ENCODE data around the gene SLC30A5.

SLC30A5 gene

DNA sequence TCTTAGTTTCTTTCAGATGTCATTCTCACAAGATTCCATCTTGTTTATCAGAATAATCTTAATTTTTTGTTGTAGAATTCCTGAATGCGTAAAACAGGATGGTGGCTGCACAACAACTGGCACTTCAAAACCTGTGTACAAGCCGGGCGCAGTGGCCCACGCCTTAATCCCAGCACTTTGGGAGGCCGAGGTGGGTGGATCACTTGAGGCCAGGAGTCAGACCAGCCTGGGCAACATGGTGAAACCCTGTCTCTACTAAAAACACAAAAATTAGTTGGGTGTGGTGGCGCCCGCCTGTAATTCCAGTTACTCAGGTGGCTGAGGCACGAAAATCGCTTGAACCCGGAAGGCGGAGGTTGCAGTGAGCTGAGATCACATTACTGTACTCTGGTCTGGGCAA, 62.6 kb downstream of the SLC30A5 start:
- Histone ChIP-seq H4K5ac (ENCODE audit: low read length) (no peak overlapping the region), H3K4me3 (ENCODE audit: low read length) (no peak overlapping the region), H3K23ac (ENCODE audit: low read length) (no peak overlapping the region), H4K8ac (ENCODE audit: low read depth, low read length) (no peak overlapping the region), H3K9ac (ENCODE audit: low read length) (no peak overlapping the region), H2BK120ac (ENCODE audit: low read depth, low read length) (no peak overlapping the region), H3K79me1 (ENCODE audit: low read length) (no peaks in the 10 kb centered on the region), H3K27ac (ENCODE audit: low read depth, low read length) (no peak overlapping the region), H3K27me3 (ENCODE audit: insufficient read depth, low read length, poor library complexity) (no peaks in the 10 kb centered on the region), H3K4ac (ENCODE audit: low read depth, low read length) (no peak overlapping the region), H3K79me2 (ENCODE audit: control insufficient read depth, insufficient read depth, low read length) (no peaks in the 10 kb centered on the region), H3K18ac (ENCODE audit: low read length) (no peak overlapping the region), H3K4me2 (ENCODE audit: low read length) (no peak overlapping the region), H3K4me1 (ENCODE audit: control insufficient read depth, low read depth, low read length) (no peaks in the 10 kb centered on the region), H3K36me3 (ENCODE audit: control insufficient read depth, insufficient read depth, low read length) (no peaks in the 10 kb centered on the region), H2BK5ac (ENCODE audit: low read length) (no peak overlapping the region), H3K56ac (ENCODE audit: low read length) (no peak overlapping the region), H2BK15ac (replicated peaks; ENCODE audit: low read depth) (no peak overlapping the region), H2AK5ac (ENCODE audit: low read length) (no peak overlapping the region)
- DNase-seq, result no peak
- no CpG with 5 or more reads among the region's 11 CpGs for WGBS (ENCODE audit: extremely low coverage, insufficient coverage, low lambda C conversion rate)

DNA sequence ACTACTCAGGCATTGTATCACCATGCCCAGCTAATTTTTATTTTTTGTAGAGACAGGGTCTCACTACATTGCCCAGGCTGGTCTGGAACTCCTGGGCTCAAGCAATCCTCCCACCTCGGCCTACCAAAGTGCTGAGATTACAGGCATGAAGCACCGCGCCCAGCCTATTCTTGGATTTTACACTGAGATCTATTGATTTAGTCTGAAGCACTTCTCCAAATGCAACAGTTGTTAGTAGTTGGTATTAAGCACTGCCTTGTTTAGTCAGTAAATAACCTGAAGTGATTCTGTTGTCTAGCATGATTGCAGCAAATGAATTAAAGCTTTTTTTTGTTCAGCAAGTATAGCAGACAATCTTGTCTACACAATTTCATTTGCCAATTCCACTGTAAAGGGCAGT, 64.2 kb downstream of the SLC30A5 start:
- Histone ChIP-seq H2AK5ac (ENCODE audit: low read length) (no peak overlapping the region), H3K27ac (ENCODE audit: low read depth, low read length) (no peak overlapping the region), H3K36me3 (ENCODE audit: control insufficient read depth, insufficient read depth, low read length) (no peaks in the 10 kb centered on the region), H3K4me1 (ENCODE audit: control insufficient read depth, low read depth, low read length) (no peaks in the 10 kb centered on the region), H4K8ac (ENCODE audit: low read depth, low read length) (no peak overlapping the region), H3K9ac (ENCODE audit: low read length) (no peak overlapping the region), H2BK5ac (ENCODE audit: low read length) (no peak overlapping the region), H3K23ac (ENCODE audit: low read length) (no peak overlapping the region), H3K4me2 (ENCODE audit: low read length) (no peak overlapping the region), H3K18ac (ENCODE audit: low read length) (no peak overlapping the region), H3K56ac (ENCODE audit: low read length) (no peak overlapping the region), H3K4me3 (ENCODE audit: low read length) (no peak overlapping the region), H3K79me2 (ENCODE audit: control insufficient read depth, insufficient read depth, low read length) (no peaks in the 10 kb centered on the region), H2BK15ac (replicated peaks; ENCODE audit: low read depth) (no peak overlapping the region), H3K79me1 (ENCODE audit: low read length) (no peaks in the 10 kb centered on the region), H4K5ac (ENCODE audit: low read length) (no peak overlapping the region), H3K27me3 (ENCODE audit: insufficient read depth, low read length, poor library complexity) (no peaks in the 10 kb centered on the region), H2BK120ac (ENCODE audit: low read depth, low read length) (no peak overlapping the region), H3K4ac (ENCODE audit: low read depth, low read length) (no peak overlapping the region)
- no CpG with 5 or more reads among the region's 3 CpGs for WGBS (ENCODE audit: extremely low coverage, insufficient coverage, low lambda C conversion rate)
- no peak for DNase-seq

DNA sequence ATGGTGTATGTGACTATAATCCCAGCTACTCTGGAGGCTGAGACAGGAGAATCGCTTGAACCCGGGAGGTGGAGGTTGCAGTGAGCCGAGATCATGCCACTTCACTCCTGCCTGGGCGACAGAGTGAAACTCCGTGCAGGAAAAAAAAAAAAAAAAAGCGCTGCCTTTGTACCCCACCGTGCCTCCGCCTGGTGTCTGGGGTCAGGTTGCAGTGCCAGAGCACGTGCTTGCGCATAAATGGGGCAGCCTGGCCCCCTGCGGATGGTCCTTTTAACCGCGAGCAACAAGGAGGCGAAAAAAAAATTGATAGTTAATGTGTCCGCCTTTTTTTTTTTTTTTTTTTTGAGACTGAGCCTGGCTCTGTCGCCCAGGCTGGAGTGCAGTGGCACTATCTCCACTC, 66.8 kb downstream of the SLC30A5 start:
- H3K4me3 ChIP-seq (ENCODE audit: low read length), result no peak overlapping the region
- no peak overlapping the region for H3K56ac ChIP-seq (ENCODE audit: low read length)
- whole genome bisulfite sequencing (ENCODE audit: extremely low coverage, insufficient coverage, low lambda C conversion rate), result no CpG with 5 or more reads among the region's 16 CpGs
- no peaks in the 10 kb centered on the region for H3K4me1 ChIP-seq (ENCODE audit: control insufficient read depth, low read depth, low read length)
- H3K9ac ChIP-seq (ENCODE audit: low read length), result no peak overlapping the region
- no peaks in the 10 kb centered on the region for H3K36me3 ChIP-seq (ENCODE audit: control insufficient read depth, insufficient read depth, low read length)
- no peaks in the 10 kb centered on the region for H3K27me3 ChIP-seq (ENCODE audit: insufficient read depth, low read length, poor library complexity)
- no peaks in the 10 kb centered on the region for H3K79me1 ChIP-seq (ENCODE audit: low read length)
- no peak overlapping the region for H4K5ac ChIP-seq (ENCODE audit: low read length)
- no peaks in the 10 kb centered on the region for H3K79me2 ChIP-seq (ENCODE audit: control insufficient read depth, insufficient read depth, low read length)
- H3K18ac ChIP-seq (ENCODE audit: low read length), result no peak overlapping the region
- no peak overlapping the region for H3K27ac ChIP-seq (ENCODE audit: low read depth, low read length)
- no peak overlapping the region for H3K23ac ChIP-seq (ENCODE audit: low read length)
- no peak overlapping the region for H2BK120ac ChIP-seq (ENCODE audit: low read depth, low read length)
- DNase-seq, result no peak
- H4K8ac ChIP-seq (ENCODE audit: low read depth, low read length), result no peak overlapping the region
- no peak overlapping the region for H3K4me2 ChIP-seq (ENCODE audit: low read length)
- H2AK5ac ChIP-seq (ENCODE audit: low read length), result no peak overlapping the region
- no peak overlapping the region for H3K4ac ChIP-seq (ENCODE audit: low read depth, low read length)
- no peak overlapping the region for H2BK15ac ChIP-seq (replicated peaks; ENCODE audit: low read depth)
- no peak overlapping the region for H2BK5ac ChIP-seq (ENCODE audit: low read length)

DNA sequence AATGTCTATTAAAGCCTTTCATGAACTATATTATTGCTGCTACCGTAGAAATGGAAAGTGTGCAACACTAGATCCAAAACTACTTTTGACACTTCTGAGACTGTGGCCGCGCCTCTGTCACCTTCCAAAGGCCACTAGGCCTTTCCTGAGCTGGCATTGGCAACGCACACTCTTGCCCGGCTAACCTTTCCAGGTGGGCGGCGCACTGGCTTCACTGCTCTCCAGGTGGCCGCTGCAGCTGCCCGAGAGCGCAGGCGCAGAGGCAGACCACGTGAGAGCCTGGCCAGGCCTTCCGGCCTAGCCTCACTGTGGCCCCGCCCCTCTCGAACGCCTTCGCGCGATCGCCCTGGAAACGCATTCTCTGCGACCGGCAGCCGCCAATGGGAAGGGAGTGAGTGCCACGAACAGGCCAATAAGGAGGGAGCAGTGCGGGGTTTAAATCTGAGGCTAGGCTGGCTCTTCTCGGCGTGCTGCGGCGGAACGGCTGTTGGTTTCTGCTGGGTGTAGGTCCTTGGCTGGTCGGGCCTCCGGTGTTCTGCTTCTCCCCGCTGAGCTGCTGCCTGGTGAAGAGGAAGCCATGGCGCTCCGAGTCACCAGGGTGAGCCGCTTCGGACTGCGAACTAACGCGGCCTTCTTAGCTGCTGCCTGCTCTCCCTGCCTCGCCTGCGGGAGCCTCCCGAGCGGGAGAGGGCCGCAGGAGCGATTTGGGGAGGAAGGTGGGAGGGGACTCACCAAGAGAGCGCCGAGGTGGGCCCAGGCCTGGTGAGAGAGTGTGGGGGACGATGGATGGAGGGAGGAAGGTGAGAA, 73.1 kb downstream of the SLC30A5 start, which contains the start of gene CCNB1:
Gene CCNB1 (plus strand): TSS at position 465 of the 807 bp plus-strand sequence. CDS start 113 bp downstream, at position 578.
- no peaks in the 10 kb centered on the region for H3K27me3 ChIP-seq (ENCODE audit: insufficient read depth, low read length, poor library complexity)
- peak within 1 kb of the TSS; percentile 97 for H3K4me2 ChIP-seq (ENCODE audit: low read length)
- peak within 1 kb of the TSS; percentile 60 for H3K18ac ChIP-seq (ENCODE audit: low read length)
- DNase-seq, result peak; percentile 99
- H4K8ac ChIP-seq (ENCODE audit: low read depth, low read length), result no peak within 1 kb of the TSS
- H4K5ac ChIP-seq (ENCODE audit: low read length), result peak within 1 kb of the TSS; percentile 1
- peak within 1 kb of the TSS; percentile 96 for H3K4me3 ChIP-seq (ENCODE audit: low read length)
- no CpG with 5 or more reads among the region's 50 CpGs for WGBS (ENCODE audit: extremely low coverage, insufficient coverage, low lambda C conversion rate)
- H2AK5ac ChIP-seq (ENCODE audit: low read length), result peak within 1 kb of the TSS; percentile 6
- peaks cover 22% of the 10 kb centered on the region for H3K79me2 ChIP-seq (ENCODE audit: control insufficient read depth, insufficient read depth, low read length)
- peaks cover 12% of the 10 kb centered on the region for H3K79me1 ChIP-seq (ENCODE audit: low read length)
- H3K4me1 ChIP-seq (ENCODE audit: control insufficient read depth, low read depth, low read length), result peaks cover 3% of the 10 kb centered on the region
- H3K36me3 ChIP-seq (ENCODE audit: control insufficient read depth, insufficient read depth, low read length), result peaks cover 7% of the 10 kb centered on the region
- H3K23ac ChIP-seq (ENCODE audit: low read length), result peak within 1 kb of the TSS; percentile 83
- no peak within 1 kb of the TSS for H2BK120ac ChIP-seq (ENCODE audit: low read depth, low read length)
- peak within 1 kb of the TSS; percentile 100 for H3K56ac ChIP-seq (ENCODE audit: low read length)
- peak within 1 kb of the TSS; percentile 98 for H3K9ac ChIP-seq (ENCODE audit: low read length)
- peak within 1 kb of the TSS; percentile 86 for H3K27ac ChIP-seq (ENCODE audit: low read depth, low read length)
- peak within 1 kb of the TSS; percentile 76 for H3K4ac ChIP-seq (ENCODE audit: low read depth, low read length)
- H2BK15ac ChIP-seq (replicated peaks; ENCODE audit: low read depth), result no peak within 1 kb of the TSS
- peak within 1 kb of the TSS; percentile 92 for H2BK5ac ChIP-seq (ENCODE audit: low read length)

DNA sequence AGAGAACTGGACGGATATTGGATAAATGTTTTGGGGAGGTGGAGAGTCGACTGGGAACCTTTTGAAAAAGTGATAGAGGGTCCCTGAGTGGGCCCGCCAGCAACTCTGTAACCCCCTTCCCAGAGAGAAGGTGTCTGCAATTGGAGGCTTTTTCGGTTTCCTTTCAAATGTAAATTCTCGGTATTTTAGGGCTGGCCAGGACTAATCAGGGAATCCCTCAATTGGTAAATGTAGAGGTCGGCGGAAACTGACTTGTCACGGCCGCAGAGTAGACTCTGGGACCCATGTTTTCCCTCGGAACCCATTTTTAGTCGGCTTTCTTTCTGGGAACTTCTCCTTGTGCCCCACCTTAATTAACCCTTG, 73.7 kb downstream of the SLC30A5 start:
- H3K23ac ChIP-seq (ENCODE audit: low read length), result peak overlapping the region; percentile 83
- peak overlapping the region; percentile 60 for H3K18ac ChIP-seq (ENCODE audit: low read length)
- peak overlapping the region; percentile 86 for H3K27ac ChIP-seq (ENCODE audit: low read depth, low read length)
- H3K36me3 ChIP-seq (ENCODE audit: control insufficient read depth, insufficient read depth, low read length), result peaks cover 7% of the 10 kb centered on the region
- H2BK15ac ChIP-seq (replicated peaks; ENCODE audit: low read depth), result no peak overlapping the region
- H3K27me3 ChIP-seq (ENCODE audit: insufficient read depth, low read length, poor library complexity), result no peaks in the 10 kb centered on the region
- H3K79me2 ChIP-seq (ENCODE audit: control insufficient read depth, insufficient read depth, low read length), result peaks cover 22% of the 10 kb centered on the region
- WGBS (ENCODE audit: extremely low coverage, insufficient coverage, low lambda C conversion rate), result no CpG with 5 or more reads among the region's 11 CpGs
- H2AK5ac ChIP-seq (ENCODE audit: low read length), result no peak overlapping the region
- no peak overlapping the region for H4K5ac ChIP-seq (ENCODE audit: low read length)
- peak overlapping the region; percentile 97 for H3K4me2 ChIP-seq (ENCODE audit: low read length)
- H3K9ac ChIP-seq (ENCODE audit: low read length), result peak overlapping the region; percentile 98
- peak overlapping the region; percentile 92 for H2BK5ac ChIP-seq (ENCODE audit: low read length)
- peaks cover 12% of the 10 kb centered on the region for H3K79me1 ChIP-seq (ENCODE audit: low read length)
- peaks cover 3% of the 10 kb centered on the region for H3K4me1 ChIP-seq (ENCODE audit: control insufficient read depth, low read depth, low read length)
- H4K8ac ChIP-seq (ENCODE audit: low read depth, low read length), result no peak overlapping the region
- H3K4me3 ChIP-seq (ENCODE audit: low read length), result peak overlapping the region; percentile 96
- peak overlapping the region; percentile 100 for H3K56ac ChIP-seq (ENCODE audit: low read length)
- peak; percentile 49 for DNase-seq
- H3K4ac ChIP-seq (ENCODE audit: low read depth, low read length), result peak overlapping the region; percentile 76
- no peak overlapping the region for H2BK120ac ChIP-seq (ENCODE audit: low read depth, low read length)

All from mesendoderm (in vitro differentiated cells).